ENCODE results near the gene CLTCL1.

CLTCL1 gene

DNA sequence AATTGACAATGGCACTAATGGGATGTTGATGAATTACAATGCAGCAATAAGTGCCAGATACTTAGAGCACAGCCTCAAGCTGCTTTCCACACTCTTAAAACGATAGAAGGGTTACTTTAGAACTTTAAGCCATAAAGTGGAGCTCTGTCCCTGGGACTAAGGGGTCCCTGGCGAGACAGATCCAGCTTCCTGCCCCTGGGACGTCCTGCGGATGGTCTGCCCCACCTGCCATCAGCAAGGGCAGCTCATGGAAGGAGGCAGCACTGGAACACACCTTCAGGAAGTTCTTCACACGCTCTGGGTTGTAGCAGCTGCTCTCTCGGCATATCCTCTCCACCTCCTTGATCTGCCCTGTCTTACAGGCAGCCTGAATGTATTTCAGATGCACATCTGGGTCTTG is 67.9 kb downstream of the CLTCL1 start:
- DNase-seq (ENCODE audit: insufficient read length) (no peak), FAIRE-seq (no peak)
- no peak for TF ChIP-seq TAF1 (IDR thresholded peaks at IDR 0.05; ENCODE audit: borderline replicate concordance, low read depth, low read length)
- TF ChIP-seq POLR2A (IDR thresholded peaks at IDR 0.05; ENCODE audit: low read depth, low read length), result no peak
- no peak for TF ChIP-seq POLR2AphosphoS5 (IDR thresholded peaks at IDR 0.05; ENCODE audit: low read depth, low read length)

DNA sequence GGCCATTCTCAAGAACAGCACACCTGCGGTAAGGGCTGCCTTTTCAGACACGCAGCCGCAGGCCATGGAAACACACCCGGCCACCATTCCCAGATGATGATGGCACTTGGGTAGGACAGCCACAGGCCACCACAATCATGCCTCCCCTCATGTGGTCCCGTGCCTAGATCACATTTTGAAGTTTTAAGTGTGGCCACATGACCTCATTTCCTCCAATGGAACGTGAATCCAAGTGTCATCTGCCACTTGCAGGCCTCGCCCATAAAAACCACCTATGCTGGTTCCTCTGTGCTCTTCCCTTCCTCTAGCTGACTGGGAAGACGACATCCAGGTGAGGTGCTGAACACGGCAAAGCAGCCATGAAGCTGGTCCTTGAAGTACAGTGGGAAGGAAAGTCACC is 68.4 kb downstream of the CLTCL1 start:
- FAIRE-seq (no peak), DNase-seq (ENCODE audit: insufficient read length) (no peak)
- TF ChIP-seq POLR2A (IDR thresholded peaks at IDR 0.05; ENCODE audit: low read depth, low read length) (no peak), POLR2AphosphoS5 (IDR thresholded peaks at IDR 0.05; ENCODE audit: low read depth, low read length) (no peak), TAF1 (IDR thresholded peaks at IDR 0.05; ENCODE audit: borderline replicate concordance, low read depth, low read length) (no peak)

DNA sequence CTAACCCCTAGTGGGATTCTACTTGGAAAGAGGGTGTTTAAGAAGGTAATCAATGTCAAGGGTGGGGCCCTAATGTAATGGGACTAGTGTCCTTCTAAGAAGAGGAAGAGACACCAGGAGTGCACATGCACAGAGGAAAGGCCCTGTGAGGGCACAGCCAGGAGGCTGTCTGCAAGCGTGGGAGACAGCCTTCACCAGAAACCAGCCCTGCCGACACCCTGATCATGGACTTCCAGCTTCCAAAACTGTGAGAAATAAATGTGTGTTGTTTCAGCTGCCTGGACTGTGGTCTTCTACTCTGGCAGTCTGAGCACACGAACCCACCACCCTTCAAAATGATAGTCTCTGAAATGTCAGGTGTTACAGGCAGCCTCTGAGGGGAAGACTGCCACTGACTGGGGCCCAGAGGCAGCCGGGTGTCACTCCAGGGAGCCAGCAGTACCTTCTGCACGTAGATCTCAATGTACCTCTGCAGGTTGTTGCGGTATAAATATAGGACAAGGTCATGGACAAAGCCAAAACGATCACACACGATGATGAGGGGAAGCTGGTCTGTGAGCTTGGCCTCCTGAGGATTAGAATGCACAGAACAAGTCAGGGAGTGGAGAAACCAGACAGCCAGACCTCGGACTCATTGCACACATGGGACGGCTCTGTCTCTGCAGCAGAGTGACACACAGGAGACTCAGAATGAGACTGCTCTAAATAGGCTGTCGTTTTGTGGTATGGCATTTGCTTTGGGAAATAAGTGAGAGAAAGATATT is 69.1 kb downstream of the CLTCL1 start:
- no peak for TF ChIP-seq POLR2AphosphoS5 (IDR thresholded peaks at IDR 0.05; ENCODE audit: low read depth, low read length)
- TF ChIP-seq TAF1 (IDR thresholded peaks at IDR 0.05; ENCODE audit: borderline replicate concordance, low read depth, low read length), result no peak
- TF ChIP-seq POLR2A (IDR thresholded peaks at IDR 0.05; ENCODE audit: low read depth, low read length), result no peak
- no peak for DNase-seq (ENCODE audit: insufficient read length)

DNA sequence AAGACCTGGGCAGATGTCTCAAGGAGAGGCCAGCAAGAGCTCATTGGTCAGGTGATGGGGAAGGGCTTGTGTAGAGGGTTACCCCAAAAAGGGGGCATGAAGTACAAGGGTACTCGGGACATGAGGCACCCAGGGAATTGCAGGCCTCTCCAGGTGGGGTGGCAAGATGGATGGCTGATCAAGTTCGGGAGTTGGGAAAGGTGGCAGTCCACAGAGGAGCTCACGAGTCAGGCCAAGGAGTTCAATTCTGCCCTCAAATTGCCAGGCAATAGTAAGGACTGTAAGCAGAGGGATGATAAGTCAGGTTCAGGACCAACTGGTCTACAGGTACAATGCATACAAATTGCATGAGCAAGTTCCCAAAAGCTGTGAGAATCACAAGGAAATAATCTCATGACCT is 70.7 kb downstream of the CLTCL1 start:
- no peak for TF ChIP-seq POLR2AphosphoS5 (IDR thresholded peaks at IDR 0.05; ENCODE audit: low read depth, low read length)
- TF ChIP-seq TAF1 (IDR thresholded peaks at IDR 0.05; ENCODE audit: borderline replicate concordance, low read depth, low read length), result no peak
- no peak for TF ChIP-seq POLR2A (IDR thresholded peaks at IDR 0.05; ENCODE audit: low read depth, low read length)
- FAIRE-seq, result no peak

More for the DNA sequence above, 69.1 kb downstream of the CLTCL1 start:
- FAIRE-seq, result peak; percentile 9

DNA sequence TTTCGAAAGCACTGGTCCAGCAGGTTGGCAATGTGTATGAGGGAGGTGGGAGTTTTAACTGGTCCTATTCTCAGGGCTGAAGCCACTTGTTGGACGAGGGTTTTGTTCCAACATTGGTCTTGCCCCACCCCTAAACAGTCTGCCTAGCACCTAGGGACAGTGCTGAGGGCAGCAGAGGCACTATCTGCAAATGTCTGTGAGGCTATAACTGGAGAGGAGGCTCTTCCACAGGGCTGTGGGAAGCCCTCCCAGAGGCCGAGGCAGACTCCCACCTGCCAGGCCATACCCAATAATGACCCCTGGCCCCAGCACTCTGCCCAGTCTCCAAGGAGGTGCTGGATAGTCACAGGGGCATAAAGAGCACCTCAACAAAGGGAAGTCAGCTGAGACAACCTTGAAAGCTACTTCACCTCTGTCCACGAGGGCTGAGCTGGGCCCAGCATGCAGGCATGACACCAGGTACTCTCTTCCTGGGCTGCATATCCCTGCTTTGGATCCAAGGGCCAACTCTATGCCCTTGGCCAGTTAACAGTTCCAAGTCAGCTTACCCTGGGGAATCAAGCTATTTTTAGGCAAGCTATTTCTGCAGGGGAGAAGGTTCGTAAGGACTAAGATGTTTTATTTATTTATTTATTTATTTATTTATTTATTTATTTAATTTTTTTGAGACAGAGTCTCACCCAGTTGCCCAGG is 72.8 kb downstream of the CLTCL1 start:
- no peak for TF ChIP-seq POLR2A (IDR thresholded peaks at IDR 0.05; ENCODE audit: low read depth, low read length)
- TF ChIP-seq POLR2AphosphoS5 (IDR thresholded peaks at IDR 0.05; ENCODE audit: low read depth, low read length), result no peak
- TF ChIP-seq TAF1 (IDR thresholded peaks at IDR 0.05; ENCODE audit: borderline replicate concordance, low read depth, low read length), result no peak
- FAIRE-seq (no peak), DNase-seq (ENCODE audit: insufficient read length) (no peak)

More for the DNA sequence above, 70.7 kb downstream of the CLTCL1 start:
- DNase-seq (ENCODE audit: insufficient read length), result no peak

DNA sequence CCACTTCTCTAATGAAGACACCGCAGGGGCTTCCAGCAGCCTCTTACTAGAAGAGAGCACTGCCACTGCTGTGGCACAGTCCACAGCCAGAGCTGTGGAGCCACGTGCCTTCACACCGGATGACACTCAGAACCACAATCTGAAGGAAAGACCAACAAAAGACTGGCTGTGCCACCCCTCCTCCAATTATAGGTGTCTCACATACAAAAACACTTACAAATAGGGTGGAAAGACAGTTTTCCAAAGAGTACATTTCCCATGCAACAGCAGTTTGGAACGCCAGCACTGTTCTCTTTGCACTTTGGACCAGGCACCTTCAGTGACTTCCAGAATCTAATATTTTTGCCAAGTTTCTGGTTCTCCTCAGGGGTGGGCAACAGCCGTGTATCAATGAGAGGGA is 74.9 kb downstream of the CLTCL1 start:
- DNase-seq (ENCODE audit: insufficient read length) (no peak), FAIRE-seq (no peak)
- TF ChIP-seq TAF1 (IDR thresholded peaks at IDR 0.05; ENCODE audit: borderline replicate concordance, low read depth, low read length) (no peak), POLR2A (IDR thresholded peaks at IDR 0.05; ENCODE audit: low read depth, low read length) (no peak), POLR2AphosphoS5 (IDR thresholded peaks at IDR 0.05; ENCODE audit: low read depth, low read length) (no peak)

DNA sequence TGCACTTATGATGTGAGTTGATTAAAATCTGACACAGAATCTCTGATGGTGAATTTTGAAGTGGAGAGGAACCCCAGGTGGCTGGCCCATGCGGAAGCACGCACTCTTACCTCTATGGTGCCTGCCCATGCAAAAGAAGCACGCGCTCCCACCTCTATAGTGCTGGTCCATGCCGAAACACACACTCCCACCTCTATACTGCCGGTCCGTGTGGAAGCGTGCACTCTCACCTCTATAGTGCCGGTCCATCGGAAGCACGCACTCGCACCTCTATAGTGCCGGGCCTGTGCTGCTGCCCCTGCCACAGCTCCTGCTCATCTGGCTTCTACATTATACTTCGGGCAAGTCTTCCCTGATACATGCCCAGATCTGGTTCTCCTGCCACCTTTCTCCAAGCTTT is 76.2 kb downstream of the CLTCL1 start:
- DNase-seq (ENCODE audit: insufficient read length) (no peak), FAIRE-seq (no peak)
- TF ChIP-seq POLR2AphosphoS5 (IDR thresholded peaks at IDR 0.05; ENCODE audit: low read depth, low read length) (no peak), POLR2A (IDR thresholded peaks at IDR 0.05; ENCODE audit: low read depth, low read length) (no peak), TAF1 (IDR thresholded peaks at IDR 0.05; ENCODE audit: borderline replicate concordance, low read depth, low read length) (no peak)

DNA sequence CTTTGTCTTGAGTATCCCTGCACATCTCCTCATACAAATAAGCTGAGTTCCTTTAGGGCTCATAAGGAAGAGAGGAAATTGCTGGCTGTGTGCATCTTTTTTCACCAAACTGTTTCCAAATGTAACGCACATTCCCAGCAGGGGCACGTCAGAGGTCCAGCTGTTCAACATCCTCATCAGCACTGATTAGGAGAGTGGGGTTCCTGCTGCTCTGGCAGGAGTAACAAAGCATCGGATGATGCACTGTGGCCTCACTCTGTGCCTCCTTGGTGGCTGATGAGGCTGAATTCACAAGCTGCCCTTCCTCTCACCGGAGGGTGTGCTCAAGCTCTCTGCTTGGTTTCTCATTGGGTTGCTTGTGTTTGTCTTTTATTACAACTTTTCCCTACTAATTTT is 77.4 kb downstream of the CLTCL1 start:
- TF ChIP-seq POLR2A (IDR thresholded peaks at IDR 0.05; ENCODE audit: low read depth, low read length) (no peak), TAF1 (IDR thresholded peaks at IDR 0.05; ENCODE audit: borderline replicate concordance, low read depth, low read length) (no peak), POLR2AphosphoS5 (IDR thresholded peaks at IDR 0.05; ENCODE audit: low read depth, low read length) (no peak)
- no peak for DNase-seq (ENCODE audit: insufficient read length)
- FAIRE-seq, result no peak

DNA sequence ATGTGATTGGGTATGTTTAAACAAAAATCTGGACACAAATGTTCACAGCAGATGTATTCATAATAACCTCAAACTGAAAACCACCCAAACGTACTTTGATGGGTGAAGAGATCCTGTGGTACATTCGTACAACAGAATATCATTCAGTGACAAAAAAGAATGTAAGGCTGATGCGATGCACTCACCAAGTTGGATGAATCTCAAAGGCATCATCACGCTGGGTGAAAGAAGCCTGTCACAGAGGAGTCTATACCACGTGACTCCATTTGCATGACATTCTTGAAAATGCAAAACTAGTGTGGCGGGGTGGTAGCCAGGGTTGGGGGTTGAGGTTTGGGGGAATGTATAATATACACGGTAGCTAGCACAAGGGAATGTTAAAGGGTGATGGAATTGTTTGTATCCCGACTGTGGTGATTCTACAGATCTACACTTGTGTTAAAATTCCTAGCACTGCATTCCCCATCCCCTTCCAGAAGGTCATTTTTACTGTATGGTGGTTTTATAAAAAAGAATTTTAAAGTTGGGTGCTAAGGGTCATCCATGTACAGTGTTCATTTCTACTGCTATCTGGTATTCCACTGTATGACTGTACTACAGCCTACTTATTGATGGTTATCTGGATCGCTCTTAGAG is 78.0 kb downstream of the CLTCL1 start:
- DNase-seq (ENCODE audit: insufficient read length) (no peak), FAIRE-seq (no peak)

DNA sequence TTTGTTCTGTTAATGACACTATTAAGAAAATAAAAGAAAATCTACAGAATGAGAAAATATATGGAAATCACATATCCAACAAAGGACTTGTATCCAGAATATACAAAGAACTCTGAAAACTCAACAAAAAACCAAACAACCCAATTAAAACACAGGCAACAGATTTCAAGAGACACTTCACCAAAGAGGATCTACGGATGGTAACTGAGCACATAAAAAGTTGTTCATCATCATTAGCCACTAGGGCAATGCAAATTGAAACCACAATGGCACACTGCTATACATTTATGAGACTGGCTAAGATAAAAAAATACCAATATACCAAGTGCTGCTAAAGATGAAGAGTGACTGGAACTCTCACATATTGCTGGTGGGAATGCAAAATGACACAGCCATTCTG is 78.5 kb downstream of the CLTCL1 start:
- FAIRE-seq (no peak), DNase-seq (ENCODE audit: insufficient read length) (no peak)
- no peak for TF ChIP-seq TAF1 (IDR thresholded peaks at IDR 0.05; ENCODE audit: borderline replicate concordance, low read depth, low read length)
- no peak for TF ChIP-seq POLR2A (IDR thresholded peaks at IDR 0.05; ENCODE audit: low read depth, low read length)
- no peak for TF ChIP-seq POLR2AphosphoS5 (IDR thresholded peaks at IDR 0.05; ENCODE audit: low read depth, low read length)

More for the DNA sequence above, 78.0 kb downstream of the CLTCL1 start:
- TF ChIP-seq TAF1 (IDR thresholded peaks at IDR 0.05; ENCODE audit: borderline replicate concordance, low read depth, low read length) (no peak), POLR2AphosphoS5 (IDR thresholded peaks at IDR 0.05; ENCODE audit: low read depth, low read length) (no peak), POLR2A (IDR thresholded peaks at IDR 0.05; ENCODE audit: low read depth, low read length) (no peak)

DNA sequence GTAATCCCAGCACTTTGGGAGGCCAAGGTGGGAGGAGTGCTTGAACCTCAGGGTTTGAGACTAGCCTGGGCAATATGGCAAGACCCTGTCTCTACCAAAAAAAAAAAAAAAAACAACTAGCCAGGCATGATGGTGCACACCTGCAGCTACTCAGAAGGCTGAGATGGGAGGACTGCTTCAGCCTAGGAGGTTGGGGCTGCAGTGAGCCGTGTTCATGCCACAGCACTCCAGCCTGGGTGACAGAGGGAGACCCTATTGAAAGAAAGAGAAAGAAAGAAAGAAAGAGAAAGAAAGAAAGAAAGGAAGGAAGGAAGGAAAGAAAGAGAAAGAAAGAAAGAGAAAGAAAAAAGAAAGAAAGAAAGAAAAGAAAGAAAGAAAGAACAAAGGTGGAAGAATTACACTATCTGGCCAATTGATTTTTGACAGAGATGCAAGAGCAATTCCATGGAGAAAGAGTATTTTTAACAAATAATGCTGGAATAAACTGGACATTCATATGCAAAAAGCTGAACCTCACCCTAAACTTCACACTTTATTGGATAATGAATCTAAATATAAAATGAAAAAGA is 79.1 kb downstream of the CLTCL1 start:
- DNase-seq (ENCODE audit: insufficient read length) (no peak), FAIRE-seq (no peak)
- no peak for TF ChIP-seq POLR2AphosphoS5 (IDR thresholded peaks at IDR 0.05; ENCODE audit: low read depth, low read length)
- no peak for TF ChIP-seq POLR2A (IDR thresholded peaks at IDR 0.05; ENCODE audit: low read depth, low read length)
- TF ChIP-seq TAF1 (IDR thresholded peaks at IDR 0.05; ENCODE audit: borderline replicate concordance, low read depth, low read length), result no peak

Measured in GM12892 (cell line).